ENCODE results near the gene TOP2A.
A peak's percentile ranks its signal among the peaks of the same experiment; 100 is the strongest.

- TF ChIP-seq CTCF (IDR thresholded peaks at IDR 0.05): peak; percentile 99
- TF ChIP-seq ZFX (IDR thresholded peaks at IDR 0.05; ENCODE audit: borderline replicate concordance): no peak
Observed at GRCh38 chr17:40358323-40359038, 59.2 kb downstream of the TOP2A start.

Measured in 22Rv1 (cell line).